Ovary (tissue), 9 donors: ENCODE measurements around the gene CDC42BPB. TPM values are rescaled to one million over a fixed set of nuclear protein-coding genes. Genes with fewer than 3 reads are reported as not detected.

Experiments used
- DNase-seq, 5 donors: peaks; one replicate each; pipeline ENCODE4 v3.0.0-alpha.2; 2019 to 2020
- H3K27ac ChIP-seq, 2 donors: fragments of 200-600 bp; one replicate each; pipeline versions ENCODE4 v1.5.1 to v1.8.0; 2019 to 2022
- H3K27me3 ChIP-seq: fragments of 200-600 bp; one replicate; pipeline ENCODE4 v1.8.0; 2022
- H3K36me3 ChIP-seq: fragments of 200-600 bp; sonication (generic); one replicate; pipeline ENCODE4 v1.5.1; 2019
- H3K4me1 ChIP-seq: one replicate; pipeline ENCODE4 v1.8.1; 2013; ENCODE audit warnings: mild to moderate bottlenecking, moderate library complexity; ENCODE audit not compliant: insufficient read depth
- H3K4me3 ChIP-seq: fragments of 200-600 bp; sonication (generic); one replicate; pipeline ENCODE4 v1.5.1; 2017
- H3K9me3 ChIP-seq, 2 donors: fragments of 200-600 bp in 1 of 2; sonication (generic) in 1 of 2; one replicate each; pipeline versions ENCODE4 v1.5.1 to v1.8.1; 2013 to 2019; ENCODE audit warnings: mild to moderate bottlenecking in 1 of 2, moderate library complexity in 1 of 2
- EP300 ChIP-seq: sonication (generic); formaldehyde crosslinking; IDR thresholded peaks from one replicate; pipeline ENCODE4 v1.6.1; 2017; ENCODE audit warnings: antibody characterized with exemption
- POLR2A ChIP-seq: fragments of 450-650 bp; IDR thresholded peaks from one replicate; pipeline ENCODE4 v1.6.1; 2017; ENCODE audit warnings: antibody characterized with exemption, mild to moderate bottlenecking, moderate library complexity
- WGBS, 3 donors: extraction: QIAGEN DNeasy Blood & Tissue Kit in 1 of 3; methylation state at CpG; one replicate each; pipeline versions ENCODE4 v1.1.5 to v1.1.7; 2013 to 2017; 5-methylcytosine and 5-hydroxymethylcytosine counted together
- intact Hi-C, 4 donors: fragments of 100-400 bp; cut with DNase I; formaldehyde crosslinking; loops; one replicate each; pipeline versions ENCODE4 v1.11.0 to v1.15.1; 2022 to 2023
- polyA plus RNA-seq, 2 donors: library from polyadenylated mRNA; stranded (reverse); fragments of 200-250 nt in 1 of 2; fragments of 350-450 nt in 1 of 2; fragmentation: Illumina TruSeq in 1 of 2; extraction: RNeasy Lipid Tissue Mini Kit (QIAGEN cat#74804) in 1 of 2; gene quantifications; one replicate each; pipeline ENCODE4 v1.2.3, GENCODE V29; 2013 to 2014
- total RNA-seq, 7 donors: library from RNA; depleted of rRNA in 2 of 7; stranded (reverse); fragments of >200 nt in 2 of 7; fragmentation: NEBNext Ultra II Directional in 3 of 7; extraction: Animal tissue kit (Norgen Biotek cat#: 25700) in 3 of 7; gene quantifications; one replicate each; pipeline versions ENCODE4 v1.1.0 to v1.2.4, GENCODE V29; 2016 to 2023
- TF ChIP-seq, protein P1 (sequence below), 3 donors: fragments of 450-650 bp in 2 of 3; fragments of 200-600 bp in 1 of 3; IDR thresholded peaks; one replicate each; pipeline versions ENCODE4 v1.5.1 to v1.8.0; 2016 to 2022; ENCODE audit warnings: antibody characterized with exemption in 3 of 3, mild to moderate bottlenecking in 1 of 3
- donor health status: DM: no; HTN: no; CAD: no; lungs with moderate emphysema.
- donor health status: DM: no; HTN: no; CAD: no.
- donor health status: Bipolar disorder and iron deficiency.
- donor health status: DM: yes; HTN: yes; CAD: no.
- donor health status: DM: no; HTN: no; CAD: no.
- donor health status: DM: yes; HTN: yes; CAD: no.

Gene CDC42BPB
- total and polyA plus RNA-seq, 9 donors = 50.0 to 103 (median 75.1) TPM

DNA sequence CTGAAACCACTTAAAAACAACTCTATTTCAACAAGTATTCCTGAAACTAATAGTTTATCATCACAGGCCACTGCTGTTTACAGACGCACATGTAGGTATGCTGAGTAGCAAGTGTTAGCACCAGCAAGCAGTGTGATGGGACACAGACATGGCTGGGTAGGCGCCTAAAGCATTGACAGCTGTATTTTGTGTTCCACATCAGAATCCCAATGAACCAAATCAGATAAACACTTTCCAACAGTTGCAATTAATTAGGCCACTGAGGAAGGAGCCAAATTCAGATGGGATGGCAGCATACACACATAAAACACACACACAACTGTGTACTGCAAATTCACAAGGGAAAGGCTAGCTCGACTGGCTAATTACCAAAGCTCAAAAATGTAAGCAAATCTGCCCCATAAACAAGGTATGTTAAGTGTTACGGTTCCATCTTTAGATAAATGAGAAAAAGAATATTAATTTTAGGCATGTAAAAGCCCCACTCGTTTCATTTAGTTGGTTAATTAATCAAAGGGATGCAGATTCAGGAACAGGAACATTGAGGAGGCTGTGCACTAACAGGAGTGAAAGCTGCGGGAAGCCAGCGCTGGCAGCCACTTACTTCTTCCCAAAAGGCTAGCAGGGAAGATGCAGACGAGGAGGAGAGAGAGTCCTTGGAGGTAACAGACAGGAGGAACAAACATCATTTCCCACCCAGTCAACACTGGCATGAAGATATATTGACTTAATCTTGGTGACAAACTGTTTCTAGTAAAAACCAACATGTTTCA, 101.5 kb downstream of the CDC42BPB start:
- DNase-seq = no peak
- TF ChIP-seq, protein P1, sequence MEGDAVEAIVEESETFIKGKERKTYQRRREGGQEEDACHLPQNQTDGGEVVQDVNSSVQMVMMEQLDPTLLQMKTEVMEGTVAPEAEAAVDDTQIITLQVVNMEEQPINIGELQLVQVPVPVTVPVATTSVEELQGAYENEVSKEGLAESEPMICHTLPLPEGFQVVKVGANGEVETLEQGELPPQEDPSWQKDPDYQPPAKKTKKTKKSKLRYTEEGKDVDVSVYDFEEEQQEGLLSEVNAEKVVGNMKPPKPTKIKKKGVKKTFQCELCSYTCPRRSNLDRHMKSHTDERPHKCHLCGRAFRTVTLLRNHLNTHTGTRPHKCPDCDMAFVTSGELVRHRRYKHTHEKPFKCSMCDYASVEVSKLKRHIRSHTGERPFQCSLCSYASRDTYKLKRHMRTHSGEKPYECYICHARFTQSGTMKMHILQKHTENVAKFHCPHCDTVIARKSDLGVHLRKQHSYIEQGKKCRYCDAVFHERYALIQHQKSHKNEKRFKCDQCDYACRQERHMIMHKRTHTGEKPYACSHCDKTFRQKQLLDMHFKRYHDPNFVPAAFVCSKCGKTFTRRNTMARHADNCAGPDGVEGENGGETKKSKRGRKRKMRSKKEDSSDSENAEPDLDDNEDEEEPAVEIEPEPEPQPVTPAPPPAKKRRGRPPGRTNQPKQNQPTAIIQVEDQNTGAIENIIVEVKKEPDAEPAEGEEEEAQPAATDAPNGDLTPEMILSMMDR (IDR thresholded peaks at IDR 0.05) = no peak
- no peak for TF ChIP-seq EP300
- intact Hi-C loops = no loop called here
- H3K36me3 ChIP-seq = no peaks in the 10 kb centered on the region
- no peak overlapping the region for H3K4me3 ChIP-seq
- WGBS, 3 donors = 67 to 77% (median 75%) methylated on average over 8 of the region's 8 CpGs
- H3K9me3 ChIP-seq = no peaks in the 10 kb centered on the region
- no peaks in the 10 kb centered on the region for H3K4me1 ChIP-seq
- no peak overlapping the region for H3K27ac ChIP-seq
- H3K27me3 ChIP-seq = no peaks in the 10 kb centered on the region

DNA sequence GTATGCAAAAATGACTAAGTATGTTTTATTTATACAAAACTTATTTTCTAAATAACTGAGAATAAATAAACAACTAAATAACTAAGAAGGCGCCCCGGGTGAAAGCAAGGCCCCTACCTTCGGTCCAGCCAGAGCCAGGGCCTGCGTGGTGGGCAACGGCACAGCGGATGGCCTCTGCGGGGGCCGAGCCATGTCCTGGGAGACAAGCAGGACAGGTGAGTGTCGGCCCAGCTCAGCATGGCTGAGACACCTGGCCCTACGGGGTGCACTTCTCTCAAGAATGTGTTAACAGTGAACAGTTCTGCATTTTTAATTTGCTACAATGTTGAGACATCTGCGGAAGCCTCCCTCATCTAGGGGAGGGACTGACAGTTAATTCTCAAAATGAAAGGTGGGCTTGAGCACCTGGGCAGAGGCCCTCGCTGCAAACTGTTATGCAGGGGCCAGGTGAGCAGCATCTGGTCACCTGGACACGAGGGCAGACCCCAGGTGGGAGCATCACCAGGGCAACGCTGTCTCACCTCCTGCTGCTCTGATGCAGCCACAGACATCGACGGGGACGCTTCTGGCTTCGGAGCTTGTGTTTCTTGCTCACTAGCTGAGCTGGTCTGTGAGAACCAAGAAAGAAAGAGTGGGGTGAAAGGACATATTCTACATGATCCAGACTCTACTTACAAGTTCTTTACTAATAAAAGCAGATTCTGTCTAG, 103.1 kb downstream of the CDC42BPB start:
- 85 to 91% (median 87%) methylated on average over 18 of the region's 18 CpGs for WGBS, 3 donors
- H3K4me3 ChIP-seq = no peak overlapping the region
- no peak overlapping the region for H3K27ac ChIP-seq
- H3K36me3 ChIP-seq = no peaks in the 10 kb centered on the region
- no peaks in the 10 kb centered on the region for H3K27me3 ChIP-seq
- no peak for DNase-seq
- TF ChIP-seq, protein P1 (IDR thresholded peaks at IDR 0.05) = no peak
- TF ChIP-seq EP300 (no peak), POLR2A (no peak)
- H3K9me3 ChIP-seq = no peaks in the 10 kb centered on the region
- H3K4me1 ChIP-seq = no peaks in the 10 kb centered on the region
- intact Hi-C loops = no loop called here

DNA sequence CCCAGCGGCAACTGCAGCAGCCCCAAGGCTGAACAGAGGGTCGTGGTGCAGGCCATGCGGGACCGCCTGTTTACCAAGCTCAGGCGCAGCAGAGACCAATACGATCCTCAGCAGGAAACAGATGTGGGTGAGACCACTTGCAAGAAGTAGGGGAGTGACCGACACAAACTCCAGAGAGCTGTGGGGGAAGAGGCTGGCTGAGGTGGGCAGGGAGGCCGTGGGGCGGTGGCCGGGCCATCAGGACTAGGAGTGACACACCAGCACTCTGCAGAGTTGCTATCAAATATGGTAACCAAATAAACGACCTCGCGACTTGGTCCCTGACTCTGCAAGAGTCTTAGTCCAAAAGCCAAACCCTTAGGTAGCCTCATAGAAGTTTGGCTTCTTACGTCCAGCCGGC, 104.2 kb downstream of the CDC42BPB start:
- intact Hi-C loops = no loop called here
- Histone ChIP-seq H3K27me3 (no peaks in the 10 kb centered on the region), H3K4me3 (no peak overlapping the region), H3K36me3 (no peaks in the 10 kb centered on the region), H3K9me3 (no peaks in the 10 kb centered on the region), H3K4me1 (no peaks in the 10 kb centered on the region), H3K27ac (no peak overlapping the region)
- no peak for DNase-seq
- TF ChIP-seq EP300 (no peak), POLR2A (no peak)
- TF ChIP-seq, protein P1 (IDR thresholded peaks at IDR 0.05) = no peak
- WGBS, 3 donors = 88 to 95% (median 91%) methylated on average over 15 of the region's 15 CpGs

DNA sequence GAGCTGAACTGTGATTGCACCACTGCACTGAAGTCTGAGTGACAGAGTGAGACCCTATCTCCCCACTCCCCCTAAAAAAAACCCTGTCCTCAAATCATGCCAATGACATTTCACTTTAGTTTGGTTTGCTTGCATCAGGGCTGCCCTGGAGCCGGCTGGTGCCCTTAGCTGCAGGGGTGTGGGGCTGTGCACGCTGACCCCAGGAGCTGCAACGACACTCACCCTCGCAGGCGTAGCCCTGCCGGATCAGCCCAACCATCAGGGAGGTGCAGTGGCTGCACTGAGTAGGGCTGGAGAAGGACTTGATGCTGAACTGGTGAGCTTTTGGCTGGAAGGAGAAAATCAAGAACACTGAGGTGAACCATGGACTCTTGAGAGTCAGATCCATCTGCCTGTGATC, 105.1 kb downstream of the CDC42BPB start:
- Histone ChIP-seq H3K27me3 (no peaks in the 10 kb centered on the region), H3K9me3 (no peaks in the 10 kb centered on the region), H3K4me1 (no peaks in the 10 kb centered on the region), H3K36me3 (no peaks in the 10 kb centered on the region), H3K4me3 (no peak overlapping the region), H3K27ac (no peak overlapping the region)
- 92 to 93% (median 92%) methylated on average over 6 of the region's 6 CpGs for WGBS, 3 donors
- intact Hi-C loops = no loop called here
- no peak for DNase-seq
- TF ChIP-seq, protein P1 (IDR thresholded peaks at IDR 0.05) = no peak
- no peak for TF ChIP-seq POLR2A
- TF ChIP-seq EP300 = no peak
